ENCODE data around the gene CALM3. TPM values are rescaled to one million over a fixed set of nuclear protein-coding genes. Genes with fewer than 3 reads are reported as not detected.
A peak's percentile ranks its signal among the peaks of the same experiment; 100 is the strongest.

Gene CALM3
- 185 and 246 TPM in 2 replicates for total RNA-seq
- polyA plus RNA-seq, result 220 and 237 TPM in 2 replicates

GRCh38 chr19:46601318-46602224 is at the start of gene CALM3:
Gene CALM3, plus strand, starts transcription at chr19:46601330. Its CDS starts 105 bp downstream, at chr19:46601435.
- Histone ChIP-seq H3K4me1 (ENCODE audit: insufficient read depth) (peaks cover 16% of the 10 kb centered on the region), H4K20me1 (ENCODE audit: insufficient read depth, poor library complexity, severe bottlenecking) (peaks cover 35% of the 10 kb centered on the region), H3K9me2 (replicated peaks; ENCODE audit: insufficient read depth) (no peaks in the 10 kb centered on the region), H3K4me2 (peak within 1 kb of the TSS; percentile 87), H2AFZ (peak within 1 kb of the TSS; percentile 86), H3K27me3 (no peaks in the 10 kb centered on the region), H3K79me2 (peaks cover 54% of the 10 kb centered on the region), H3K36me3 (replicated peaks; ENCODE audit: insufficient read depth, low read depth) (no peaks in the 10 kb centered on the region), H3K9me3 (ENCODE audit: low read depth) (no peaks in the 10 kb centered on the region), H3K4me3 (peak within 1 kb of the TSS; percentile 100), H3K27ac (peak within 1 kb of the TSS; percentile 97)
- peak; percentile 25 for DNase-seq (ENCODE audit: low spot score)
- TF ChIP-seq EZH2 (IDR thresholded peaks at IDR 0.05; ENCODE audit: borderline replicate concordance) (no peak), EZH2phosphoT487 (IDR thresholded peaks at IDR 0.05; ENCODE audit: low read depth, severe bottlenecking, unreplicated experiment) (no peak)
- TF ChIP-seq, protein P1, sequence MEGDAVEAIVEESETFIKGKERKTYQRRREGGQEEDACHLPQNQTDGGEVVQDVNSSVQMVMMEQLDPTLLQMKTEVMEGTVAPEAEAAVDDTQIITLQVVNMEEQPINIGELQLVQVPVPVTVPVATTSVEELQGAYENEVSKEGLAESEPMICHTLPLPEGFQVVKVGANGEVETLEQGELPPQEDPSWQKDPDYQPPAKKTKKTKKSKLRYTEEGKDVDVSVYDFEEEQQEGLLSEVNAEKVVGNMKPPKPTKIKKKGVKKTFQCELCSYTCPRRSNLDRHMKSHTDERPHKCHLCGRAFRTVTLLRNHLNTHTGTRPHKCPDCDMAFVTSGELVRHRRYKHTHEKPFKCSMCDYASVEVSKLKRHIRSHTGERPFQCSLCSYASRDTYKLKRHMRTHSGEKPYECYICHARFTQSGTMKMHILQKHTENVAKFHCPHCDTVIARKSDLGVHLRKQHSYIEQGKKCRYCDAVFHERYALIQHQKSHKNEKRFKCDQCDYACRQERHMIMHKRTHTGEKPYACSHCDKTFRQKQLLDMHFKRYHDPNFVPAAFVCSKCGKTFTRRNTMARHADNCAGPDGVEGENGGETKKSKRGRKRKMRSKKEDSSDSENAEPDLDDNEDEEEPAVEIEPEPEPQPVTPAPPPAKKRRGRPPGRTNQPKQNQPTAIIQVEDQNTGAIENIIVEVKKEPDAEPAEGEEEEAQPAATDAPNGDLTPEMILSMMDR (IDR thresholded peaks at IDR 0.05; ENCODE audit: poor library complexity), result no peak
- WGBS (ENCODE audit: low lambda C conversion rate, missing lambda C conversion rate), result 2% methylated on average over 27 of the region's 51 CpGs

GRCh38 chr19:46552891-46553290 is 48.2 kb upstream of the CALM3 start:
- Histone ChIP-seq H3K9me2 (replicated peaks; ENCODE audit: insufficient read depth) (no peaks in the 10 kb centered on the region), H3K9me3 (ENCODE audit: low read depth) (no peaks in the 10 kb centered on the region), H3K79me2 (no peaks in the 10 kb centered on the region), H3K27me3 (no peaks in the 10 kb centered on the region), H2AFZ (no peak overlapping the region), H3K4me3 (no peak overlapping the region), H3K4me2 (no peak overlapping the region), H3K4me1 (ENCODE audit: insufficient read depth) (no peaks in the 10 kb centered on the region), H3K27ac (no peak overlapping the region), H3K36me3 (replicated peaks; ENCODE audit: insufficient read depth, low read depth) (no peaks in the 10 kb centered on the region), H4K20me1 (ENCODE audit: insufficient read depth, poor library complexity, severe bottlenecking) (no peaks in the 10 kb centered on the region)
- TF ChIP-seq EZH2 (IDR thresholded peaks at IDR 0.05; ENCODE audit: borderline replicate concordance), result no peak
- TF ChIP-seq, protein P1 (IDR thresholded peaks at IDR 0.05; ENCODE audit: poor library complexity), result no peak
- WGBS (ENCODE audit: low lambda C conversion rate, missing lambda C conversion rate), result 86% methylated on average over 1 of the region's 1 CpG
- DNase-seq (ENCODE audit: low spot score), result no peak

DNA sequence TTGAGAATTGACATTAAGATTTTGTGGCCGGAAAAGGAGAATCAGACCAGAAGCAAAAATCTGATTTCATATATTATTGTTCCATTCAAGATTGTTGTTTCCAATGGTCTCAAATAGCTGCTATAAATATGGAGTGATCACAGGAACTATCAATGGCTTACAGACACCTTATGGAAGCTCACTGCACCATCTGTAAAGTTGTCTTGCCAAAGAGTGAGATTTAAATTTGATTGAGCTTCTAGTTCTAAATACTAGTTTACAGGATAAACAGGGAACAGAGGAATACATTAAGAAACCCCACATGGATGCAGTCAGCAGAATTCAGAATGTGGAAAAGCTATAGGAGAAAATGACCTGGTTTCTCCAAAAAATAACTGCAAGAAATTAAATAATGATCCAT is 47.0 kb upstream of the CALM3 start:
- TF ChIP-seq, protein P1 (IDR thresholded peaks at IDR 0.05; ENCODE audit: poor library complexity), result no peak
- TF ChIP-seq EZH2 (IDR thresholded peaks at IDR 0.05; ENCODE audit: borderline replicate concordance), result no peak
- no peak for TF ChIP-seq EZH2phosphoT487 (IDR thresholded peaks at IDR 0.05; ENCODE audit: low read depth, severe bottlenecking, unreplicated experiment)
- WGBS (ENCODE audit: low lambda C conversion rate, missing lambda C conversion rate), result 100% methylated on average over 1 of the region's 1 CpG
- no peaks in the 10 kb centered on the region for H3K9me2 ChIP-seq (replicated peaks; ENCODE audit: insufficient read depth)

More for the DNA sequence above, 47.0 kb upstream of the CALM3 start:
- Histone ChIP-seq H3K4me3 (no peak overlapping the region), H3K79me2 (no peaks in the 10 kb centered on the region), H3K36me3 (replicated peaks; ENCODE audit: insufficient read depth, low read depth) (no peaks in the 10 kb centered on the region), H3K4me2 (no peak overlapping the region), H2AFZ (no peak overlapping the region), H3K4me1 (ENCODE audit: insufficient read depth) (no peaks in the 10 kb centered on the region), H3K9me3 (ENCODE audit: low read depth) (no peaks in the 10 kb centered on the region), H3K27ac (no peak overlapping the region), H3K27me3 (no peaks in the 10 kb centered on the region), H4K20me1 (ENCODE audit: insufficient read depth, poor library complexity, severe bottlenecking) (no peaks in the 10 kb centered on the region)
- DNase-seq (ENCODE audit: low spot score), result no peak
